GM21723 (cell line): Measurements from ENCODE around the gene LGR4.
A peak's percentile ranks its signal among the peaks of the same experiment; 100 is the strongest.
"Not testable (repeated sequence)": the region's sequence is repeated elsewhere in the genome, so short reads cannot be mapped to it uniquely, and the experiment has no call there.

Source experiments
- ATAC-seq: cut with Tn5 transposase; IDR thresholded peaks from one replicate; pipeline ENCODE4 v1.9.1; 2021; ENCODE audit warnings: mild to moderate bottlenecking, moderate library complexity; ENCODE audit not compliant: unreplicated experiment

Gene LGR4

GRCh38 chr11:27472398-27473016 is at the start of gene LGR4:
Gene LGR4, minus strand, starts transcription at chr11:27472790. Its CDS starts 488 bp downstream, at chr11:27472302.
- ATAC-seq = peak; percentile 71

- ATAC-seq = no peak
Observed at GRCh38 chr11:27520226-27520625, 47.6 kb upstream of the LGR4 start.

- no peak for ATAC-seq
Observed at GRCh38 chr11:27518518-27518917, 45.9 kb upstream of the LGR4 start.

GRCh38 chr11:27517490-27517889 is 44.9 kb upstream of the LGR4 start:
- not testable (repeated sequence) for ATAC-seq

GRCh38 chr11:27514558-27514957 is 42.0 kb upstream of the LGR4 start:
- ATAC-seq = no peak

- no peak for ATAC-seq
Observed at GRCh38 chr11:27514076-27514475, 41.5 kb upstream of the LGR4 start.

GRCh38 chr11:27513389-27513788 is 40.8 kb upstream of the LGR4 start:
- no peak for ATAC-seq

- ATAC-seq = no peak
Observed at GRCh38 chr11:27512238-27512637, 39.6 kb upstream of the LGR4 start.

GRCh38 chr11:27509908-27510307 is 37.3 kb upstream of the LGR4 start:
- no peak for ATAC-seq

GRCh38 chr11:27507557-27508322 is 35.1 kb upstream of the LGR4 start:
- no peak for ATAC-seq

- ATAC-seq = peak; percentile 96
Observed at GRCh38 chr11:27506200-27507182, 33.9 kb upstream of the LGR4 start, which contains the start of gene LIN7C. Gene LIN7C, minus strand, starts transcription at chr11:27506769. Its CDS starts 17 bp downstream, at chr11:27506752.

GRCh38 chr11:27505781-27506180 is 33.2 kb upstream of the LGR4 start:
- ATAC-seq = peak; percentile 0

- no peak for ATAC-seq
Observed at GRCh38 chr11:27504205-27504604, 31.6 kb upstream of the LGR4 start.

- no peak for ATAC-seq
Observed at GRCh38 chr11:27501100-27501499, 28.5 kb upstream of the LGR4 start.

GRCh38 chr11:27497911-27498310 is 25.3 kb upstream of the LGR4 start:
- no peak for ATAC-seq

GRCh38 chr11:27497284-27497866 is 24.8 kb upstream of the LGR4 start:
- ATAC-seq = peak; percentile 61

GRCh38 chr11:27496461-27496860 is 23.9 kb upstream of the LGR4 start:
- ATAC-seq = no peak

GRCh38 chr11:27495710-27496300 is 23.2 kb upstream of the LGR4 start:
- ATAC-seq = no peak

- ATAC-seq = no peak
Observed at GRCh38 chr11:27489092-27489491, 16.5 kb upstream of the LGR4 start.

GRCh38 chr11:27487706-27488105 is 15.1 kb upstream of the LGR4 start:
- ATAC-seq = no peak
